Mesendoderm (in vitro differentiated cells): Measurements from ENCODE around the gene EYA2.

Experiments used
- DNase-seq: peaks from one replicate; pipeline ENCODE4 v3.0.0; 2013
- H2AK5ac ChIP-seq: 2 replicates; pipeline ENCODE4 v1.6.1; 2013; ENCODE audit warnings: low read length, inconsistent platforms
- H2BK120ac ChIP-seq: 2 replicates; pipeline ENCODE4 v1.6.1; 2013; ENCODE audit warnings: low read depth, mild to moderate bottlenecking, low read length, moderate library complexity, mixed read lengths
- H2BK15ac ChIP-seq: replicated peaks from 2 replicates; pipeline ENCODE4 v1.6.1; 2013; ENCODE audit warnings: low read depth, mild to moderate bottlenecking, moderate library complexity
- H2BK5ac ChIP-seq: 2 replicates; pipeline ENCODE4 v1.6.1; 2013; ENCODE audit warnings: low read length, inconsistent platforms
- H3K18ac ChIP-seq: 2 replicates; pipeline ENCODE4 v1.6.1; 2013; ENCODE audit warnings: mild to moderate bottlenecking, low read length, mixed read lengths
- H3K23ac ChIP-seq: one replicate; pipeline ENCODE4 v1.6.1; 2013; ENCODE audit warnings: low read length
- H3K27ac ChIP-seq: 2 replicates; pipeline ENCODE4 v1.5.1; 2013; ENCODE audit warnings: low read depth, mild to moderate bottlenecking, inconsistent platforms, low read length, moderate library complexity
- H3K27me3 ChIP-seq: 2 replicates; pipeline ENCODE4 v1.6.1; 2013; ENCODE audit warnings: low read length, control low read depth, mild to moderate bottlenecking, inconsistent platforms; ENCODE audit not compliant: insufficient read depth, poor library complexity
- H3K36me3 ChIP-seq: 2 replicates; pipeline ENCODE4 v1.6.1; 2013; ENCODE audit warnings: low read length, inconsistent platforms; ENCODE audit not compliant: control insufficient read depth, insufficient read depth
- H3K4ac ChIP-seq: one replicate; pipeline ENCODE4 v1.6.1; 2013; ENCODE audit warnings: low read depth, mild to moderate bottlenecking, low read length, moderate library complexity
- H3K4me1 ChIP-seq: 2 replicates; pipeline ENCODE4 v1.6.1; 2013; ENCODE audit warnings: low read depth, low read length, inconsistent platforms; ENCODE audit not compliant: control insufficient read depth
- H3K4me2 ChIP-seq: 2 replicates; pipeline ENCODE4 v1.6.1; 2013; ENCODE audit warnings: low read length
- H3K4me3 ChIP-seq: 2 replicates; pipeline ENCODE4 v1.5.1; 2013; ENCODE audit warnings: mild to moderate bottlenecking, low read length
- H3K56ac ChIP-seq: one replicate; pipeline ENCODE4 v1.6.1; 2013; ENCODE audit warnings: low read length
- H3K79me1 ChIP-seq: 2 replicates; pipeline ENCODE4 v1.6.1; 2013; ENCODE audit warnings: low read length, inconsistent platforms
- H3K79me2 ChIP-seq: 2 replicates; pipeline ENCODE4 v1.6.1; 2013; ENCODE audit warnings: mild to moderate bottlenecking, low read length; ENCODE audit not compliant: control insufficient read depth, insufficient read depth
- H3K9ac ChIP-seq: 2 replicates; pipeline ENCODE4 v1.6.1; 2013; ENCODE audit warnings: low read length, inconsistent platforms
- H4K5ac ChIP-seq: one replicate; pipeline ENCODE4 v1.6.1; 2013; ENCODE audit warnings: low read length
- H4K8ac ChIP-seq: one replicate; pipeline ENCODE4 v1.6.1; 2013; ENCODE audit warnings: low read depth, mild to moderate bottlenecking, control low read depth, low read length, moderate library complexity
- WGBS: extraction: QIAGEN DNeasy Blood & Tissue Kit; methylation state at CpG from one replicate; pipeline ENCODE4 v1.1.7; 2013; ENCODE audit warnings: low lambda C conversion rate, missing lambda C conversion rate; ENCODE audit not compliant: insufficient coverage; ENCODE audit errors: extremely low coverage; 5-methylcytosine and 5-hydroxymethylcytosine counted together

EYA2 gene

DNA sequence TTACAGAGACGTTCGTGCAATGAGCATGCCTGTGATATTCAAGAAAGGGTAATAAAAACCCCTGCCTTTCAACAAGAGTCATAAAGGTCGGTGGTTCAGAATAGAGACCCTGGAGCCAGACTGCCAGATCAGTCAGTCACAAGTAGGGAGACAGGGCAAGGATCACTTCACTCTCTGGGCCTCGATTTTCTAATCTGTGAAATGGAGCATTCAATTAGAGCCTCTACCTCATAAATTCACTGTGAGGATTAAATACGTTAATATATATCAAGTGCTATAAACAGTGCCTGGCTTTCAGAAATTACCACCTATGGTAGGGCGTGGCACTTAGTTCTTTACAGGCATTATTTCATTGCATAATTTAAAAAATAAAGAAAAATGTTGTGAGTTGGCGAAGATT is 43.7 kb upstream of the EYA2 start:
- no peak overlapping the region for H2BK15ac ChIP-seq
- no peaks in the 10 kb centered on the region for H3K27me3 ChIP-seq
- H3K9ac ChIP-seq, result no peak overlapping the region
- no peak overlapping the region for H4K5ac ChIP-seq
- H3K18ac ChIP-seq, result no peak overlapping the region
- H3K23ac ChIP-seq, result no peak overlapping the region
- no peak overlapping the region for H3K4me3 ChIP-seq
- no peak overlapping the region for H3K4ac ChIP-seq
- H3K79me1 ChIP-seq, result no peaks in the 10 kb centered on the region
- H3K4me2 ChIP-seq, result no peak overlapping the region
- no peak overlapping the region for H3K56ac ChIP-seq
- H3K4me1 ChIP-seq, result no peaks in the 10 kb centered on the region
- no peak overlapping the region for H3K27ac ChIP-seq
- no peaks in the 10 kb centered on the region for H3K79me2 ChIP-seq
- H2BK5ac ChIP-seq, result no peak overlapping the region
- no peak overlapping the region for H2AK5ac ChIP-seq
- no peaks in the 10 kb centered on the region for H3K36me3 ChIP-seq
- H2BK120ac ChIP-seq, result no peak overlapping the region
- no peak for DNase-seq
- WGBS, result no CpG with 5 or more reads among the region's 7 CpGs
- no peak overlapping the region for H4K8ac ChIP-seq

DNA sequence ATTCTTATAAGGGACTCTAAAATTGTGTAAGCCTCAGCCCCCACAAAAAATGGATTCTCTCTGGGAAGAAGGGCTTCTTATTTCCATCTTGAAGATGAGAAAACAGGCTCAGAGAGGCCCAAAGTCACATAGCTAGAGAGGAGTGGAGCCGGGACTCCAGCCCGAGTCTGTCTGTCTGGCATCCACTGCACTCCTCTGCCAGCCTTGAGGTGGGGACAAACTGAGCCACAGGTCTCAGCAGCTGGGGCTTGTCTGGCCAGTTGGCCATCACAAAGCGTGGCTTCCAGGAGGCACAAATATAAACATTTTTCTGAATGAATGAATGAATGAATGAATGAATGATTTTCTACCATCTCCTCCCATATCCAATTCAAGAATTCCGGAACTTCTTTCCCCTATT is 42.9 kb upstream of the EYA2 start:
- DNase-seq, result no peak
- no peak overlapping the region for H3K56ac ChIP-seq
- H3K18ac ChIP-seq, result no peak overlapping the region
- no peaks in the 10 kb centered on the region for H3K27me3 ChIP-seq
- H3K4ac ChIP-seq, result no peak overlapping the region
- H3K23ac ChIP-seq, result no peak overlapping the region
- H3K36me3 ChIP-seq, result no peaks in the 10 kb centered on the region
- H4K8ac ChIP-seq, result no peak overlapping the region
- H2BK15ac ChIP-seq, result no peak overlapping the region
- H3K79me2 ChIP-seq, result no peaks in the 10 kb centered on the region
- no peak overlapping the region for H2BK120ac ChIP-seq
- H3K4me3 ChIP-seq, result no peak overlapping the region
- no peaks in the 10 kb centered on the region for H3K4me1 ChIP-seq
- H2AK5ac ChIP-seq, result no peak overlapping the region
- no CpG with 5 or more reads among the region's 4 CpGs for whole genome bisulfite sequencing
- H3K79me1 ChIP-seq, result no peaks in the 10 kb centered on the region
- no peak overlapping the region for H4K5ac ChIP-seq
- no peak overlapping the region for H3K9ac ChIP-seq
- no peak overlapping the region for H3K4me2 ChIP-seq
- H2BK5ac ChIP-seq, result no peak overlapping the region
- H3K27ac ChIP-seq, result no peak overlapping the region

DNA sequence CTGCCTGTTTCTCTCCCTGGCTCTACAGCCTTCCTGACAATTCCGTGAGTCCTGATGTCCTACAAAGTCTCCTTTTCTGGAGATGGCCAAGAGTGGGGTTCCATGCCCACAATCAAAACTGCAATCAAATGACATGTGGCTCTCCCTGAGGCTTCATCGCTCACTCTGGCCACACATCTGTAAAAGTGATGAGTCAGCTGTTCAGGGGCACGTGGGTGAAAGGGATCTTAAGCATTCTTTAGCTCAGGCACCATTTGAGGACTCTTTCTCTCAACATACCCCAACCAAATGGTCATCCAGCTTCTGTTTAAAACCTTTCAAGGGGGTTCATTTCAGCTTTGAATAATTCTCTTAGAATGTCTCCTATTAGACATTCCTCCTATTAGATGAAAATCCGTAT is 42.3 kb upstream of the EYA2 start:
- H2BK15ac ChIP-seq, result no peak overlapping the region
- H3K36me3 ChIP-seq, result no peaks in the 10 kb centered on the region
- H3K9ac ChIP-seq, result no peak overlapping the region
- H2AK5ac ChIP-seq, result no peak overlapping the region
- no peak overlapping the region for H3K23ac ChIP-seq
- WGBS, result no CpG with 5 or more reads among the region's 4 CpGs
- H3K56ac ChIP-seq, result no peak overlapping the region
- H4K5ac ChIP-seq, result no peak overlapping the region
- no peak overlapping the region for H3K4ac ChIP-seq
- H2BK120ac ChIP-seq, result no peak overlapping the region
- no peaks in the 10 kb centered on the region for H3K4me1 ChIP-seq
- no peaks in the 10 kb centered on the region for H3K27me3 ChIP-seq
- H3K79me2 ChIP-seq, result no peaks in the 10 kb centered on the region
- H3K4me2 ChIP-seq, result no peak overlapping the region
- no peaks in the 10 kb centered on the region for H3K79me1 ChIP-seq
- H3K4me3 ChIP-seq, result no peak overlapping the region
- DNase-seq, result no peak
- H3K18ac ChIP-seq, result no peak overlapping the region
- H3K27ac ChIP-seq, result no peak overlapping the region
- no peak overlapping the region for H4K8ac ChIP-seq
- H2BK5ac ChIP-seq, result no peak overlapping the region

DNA sequence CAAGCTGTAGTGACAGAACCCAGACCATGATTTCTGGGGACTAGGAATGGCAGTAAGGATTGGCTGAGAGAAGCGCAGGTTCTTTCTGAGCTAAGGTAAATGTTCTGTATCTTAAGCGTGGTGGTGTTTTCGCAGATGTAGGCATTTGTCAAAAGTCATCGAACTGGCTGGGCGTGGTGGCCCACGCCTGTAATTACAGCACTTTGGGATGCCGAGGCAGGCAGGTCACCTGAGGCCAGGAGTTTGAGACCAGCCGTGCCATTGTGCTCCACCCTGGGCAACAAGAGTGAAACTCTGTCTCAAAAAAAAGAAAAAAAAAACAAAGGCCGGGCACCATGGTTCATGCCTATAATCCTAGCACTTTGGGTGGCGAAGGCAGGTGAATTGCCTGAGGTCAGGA is 40.7 kb upstream of the EYA2 start:
- Histone ChIP-seq H2BK120ac (no peak overlapping the region), H3K56ac (no peak overlapping the region), H4K5ac (no peak overlapping the region), H3K4me3 (no peak overlapping the region), H3K23ac (no peak overlapping the region), H3K9ac (no peak overlapping the region), H3K79me2 (no peaks in the 10 kb centered on the region), H3K4me1 (no peaks in the 10 kb centered on the region), H3K4ac (no peak overlapping the region), H3K4me2 (no peak overlapping the region), H4K8ac (no peak overlapping the region), H3K18ac (no peak overlapping the region), H3K79me1 (no peaks in the 10 kb centered on the region), H2BK5ac (no peak overlapping the region), H3K27ac (no peak overlapping the region), H2AK5ac (no peak overlapping the region), H2BK15ac (no peak overlapping the region), H3K27me3 (no peaks in the 10 kb centered on the region), H3K36me3 (no peaks in the 10 kb centered on the region)
- no CpG with 5 or more reads among the region's 10 CpGs for WGBS
- no peak for DNase-seq

GRCh38 chr20:46857061-46857831 is 37.4 kb upstream of the EYA2 start:
- Histone ChIP-seq H3K18ac (no peak overlapping the region), H4K5ac (no peak overlapping the region), H2AK5ac (no peak overlapping the region), H3K79me1 (no peaks in the 10 kb centered on the region), H3K79me2 (no peaks in the 10 kb centered on the region), H2BK5ac (no peak overlapping the region), H2BK15ac (no peak overlapping the region), H3K4ac (no peak overlapping the region), H2BK120ac (no peak overlapping the region), H3K23ac (no peak overlapping the region), H3K27me3 (no peaks in the 10 kb centered on the region), H4K8ac (no peak overlapping the region), H3K4me2 (no peak overlapping the region), H3K56ac (no peak overlapping the region), H3K27ac (no peak overlapping the region), H3K36me3 (no peaks in the 10 kb centered on the region), H3K9ac (no peak overlapping the region), H3K4me3 (no peak overlapping the region), H3K4me1 (no peaks in the 10 kb centered on the region)
- DNase-seq, result no peak
- WGBS, result no CpG with 5 or more reads among the region's 6 CpGs

- Histone ChIP-seq H3K9ac (no peak overlapping the region), H3K36me3 (no peaks in the 10 kb centered on the region), H3K56ac (no peak overlapping the region), H3K4me3 (no peak overlapping the region), H4K5ac (no peak overlapping the region), H3K18ac (no peak overlapping the region), H2BK15ac (no peak overlapping the region), H3K79me2 (no peaks in the 10 kb centered on the region), H3K79me1 (no peaks in the 10 kb centered on the region), H3K4me2 (no peak overlapping the region), H3K23ac (no peak overlapping the region), H2AK5ac (no peak overlapping the region), H2BK120ac (no peak overlapping the region), H2BK5ac (no peak overlapping the region), H3K4ac (no peak overlapping the region), H3K27me3 (no peaks in the 10 kb centered on the region), H4K8ac (no peak overlapping the region), H3K4me1 (no peaks in the 10 kb centered on the region), H3K27ac (no peak overlapping the region)
- WGBS, result no CpG with 5 or more reads among the region's 4 CpGs
- no peak for DNase-seq
These were observed 28.8 kb upstream of the EYA2 start for GRCh38 chr20:46865824-46866223.
